HepG2 (cell line): ENCODE data around the gene ANP32B. TPM values are rescaled to one million over a fixed set of nuclear protein-coding genes. Genes with fewer than 3 reads are reported as not detected.

Source experiments
- ATAC-seq: fragments of 200-7000 bp; cut with Tn5 transposase; 3 replicates; pipeline ENCODE4 v1.9.1; 2020; ENCODE audit warnings: mild to moderate bottlenecking, moderate library complexity
- BruUV-seq: library from RNA; stranded (reverse); fragments of 400-500 nt; replicated peaks from 2 replicates; lab custom pipeline; 2021; lab: Mats Ljungman, UMichigan
- CTCF ChIA-PET: fragments of 300-600 bp; formaldehyde crosslinking; extraction: SDS; loops from one replicate; lab custom pipeline; 2021; ENCODE audit warnings: low total read pairs, inconsistent platforms, low intra/inter-chr PET ratio; lab: Yijun Ruan, JAX
- POLR2A ChIA-PET: fragments of 350-600 bp; sonication (Branson Sonifier 250); formaldehyde crosslinking; loops from one replicate; lab custom pipeline; 2020; ENCODE audit warnings: antibody characterized with exemption, inconsistent platforms; lab: Yijun Ruan, JAX
- DNase-seq: peaks from one replicate; pipeline ENCODE4 v3.0.0-alpha.2; 2015; ENCODE audit warnings: low spot score
- FAIRE-seq: peaks from 3 replicates; lab custom pipeline; 2011; peaks lifted over from hg19 to GRCh38; lab: Jason Lieb, UNC
- H2AFZ ChIP-seq: one replicate; pipeline ENCODE4 v1.6.1; 2011; ENCODE audit warnings: low read length, inconsistent platforms
- H3K27ac ChIP-seq: fragments of 300-600 bp; 3 replicates; pipeline ENCODE4 v1.8.0; 2011; ENCODE audit warnings: mixed run types, mild to moderate bottlenecking, mixed read lengths, low read length, inconsistent platforms; ENCODE audit not compliant: insufficient read depth; ENCODE audit errors: extremely low read length
- H3K27me3 ChIP-seq, 2 experiments: fragments of 200-600 bp in 1 of 2; 2 replicates in 1 of 2; 3 replicates in 1 of 2; pipeline versions ENCODE4 v1.6.0 to v1.8.0; 2011; ENCODE audit warnings: low read length in 2 of 2, mild to moderate bottlenecking in 2 of 2, moderate library complexity in 2 of 2, inconsistent platforms in 1 of 2; ENCODE audit not compliant: insufficient read depth in 2 of 2, control insufficient read depth in 1 of 2
- H3K36me3 ChIP-seq, 2 experiments: fragments of 200-600 bp in 1 of 2; replicated peaks in 1 of 2; 2 replicates in 1 of 2; 3 replicates in 1 of 2; pipeline versions ENCODE4 v1.5.1 to v1.8.0; 2011; ENCODE audit warnings: low read length in 2 of 2, inconsistent platforms in 1 of 2; ENCODE audit not compliant: insufficient read depth in 2 of 2, control insufficient read depth in 1 of 2
- H3K4me1 ChIP-seq: 2 replicates; pipeline ENCODE4 v1.5.1; 2012; ENCODE audit warnings: low read length, inconsistent platforms; ENCODE audit not compliant: insufficient read depth
- H3K4me2 ChIP-seq: 2 replicates; pipeline ENCODE4 v1.6.0; 2011; ENCODE audit warnings: low read depth, low read length, inconsistent platforms
- H3K4me3 ChIP-seq, 3 experiments: fragments of 200-600 bp in 1 of 3; sonication (generic), shearing (Covaris generic) in 1 of 3; replicated peaks in 1 of 3; 2 replicates each; pipeline ENCODE4 v1.5.1; 2011 to 2016; ENCODE audit warnings: low read length in 3 of 3, inconsistent platforms in 2 of 3, low read depth in 2 of 3, mild to moderate bottlenecking in 2 of 3, control low read depth in 1 of 3, mixed read lengths in 1 of 3; ENCODE audit not compliant: insufficient read depth in 1 of 3
- H3K79me2 ChIP-seq: one replicate; pipeline ENCODE4 v1.6.1; 2011; ENCODE audit warnings: low read length, inconsistent platforms; ENCODE audit not compliant: insufficient read depth
- H3K9ac ChIP-seq: 2 replicates; pipeline ENCODE4 v1.6.0; 2011; ENCODE audit warnings: mild to moderate bottlenecking, low read depth, low read length, inconsistent platforms; ENCODE audit not compliant: insufficient read depth
- H3K9me3 ChIP-seq: 2 replicates; pipeline ENCODE4 v1.5.1; 2012; ENCODE audit warnings: mild to moderate bottlenecking, low read length
- H4K20me1 ChIP-seq: 2 replicates; pipeline ENCODE4 v1.6.0; 2011; ENCODE audit warnings: inconsistent platforms, mild to moderate bottlenecking, low read length, moderate library complexity; ENCODE audit not compliant: insufficient read depth
- AKAP8 ChIP-seq: sonication (generic); formaldehyde crosslinking; IDR thresholded peaks from 2 replicates; pipeline ENCODE4 v1.5.1; 2020; ENCODE audit warnings: mild to moderate bottlenecking, missing genetic modification reagents
- MBD4 ChIP-seq: IDR thresholded peaks from 2 replicates; pipeline ENCODE4 v1.6.1; 2012; ENCODE audit warnings: low read length, inconsistent platforms, borderline replicate concordance
- MTA3 ChIP-seq: sonication (generic); formaldehyde crosslinking; IDR thresholded peaks from 2 replicates; pipeline ENCODE4 v1.4.0; 2020; ENCODE audit warnings: missing genetic modification reagents
- NRL ChIP-seq: sonication (generic); formaldehyde crosslinking; IDR thresholded peaks from 2 replicates; pipeline ENCODE4 v1.5.0; 2020; ENCODE audit warnings: missing genetic modification reagents, mild to moderate bottlenecking, moderate library complexity, borderline replicate concordance
- POLR2A ChIP-seq, 2 experiments: IDR thresholded peaks; 2 replicates each; pipeline ENCODE4 v1.6.1; 2011; ENCODE audit warnings: low read depth in 2 of 2, low read length in 2 of 2, mild to moderate bottlenecking in 1 of 2, moderate library complexity in 1 of 2; ENCODE audit not compliant: insufficient read depth in 1 of 2
- ZNF101 ChIP-seq: sonication (generic); formaldehyde crosslinking; IDR thresholded peaks from 2 replicates; pipeline ENCODE4 v1.4.0; 2020; ENCODE audit warnings: mild to moderate bottlenecking, low read depth, missing genetic modification reagents, borderline replicate concordance
- ZNF337 ChIP-seq: sonication (generic); formaldehyde crosslinking; IDR thresholded peaks from 2 replicates; pipeline ENCODE4 v1.5.1; 2020; ENCODE audit warnings: missing genetic modification reagents, low read depth, mild to moderate bottlenecking, borderline replicate concordance
- ZNF550 ChIP-seq: sonication (generic); formaldehyde crosslinking; IDR thresholded peaks from 2 replicates; pipeline ENCODE4 v1.4.0; 2020; ENCODE audit warnings: mild to moderate bottlenecking, missing genetic modification reagents, borderline replicate concordance
- WGBS: methylation state at CpG from one replicate; pipeline ENCODE4 v1.1.6; 2017; ENCODE audit warnings: low lambda C conversion rate; 5-methylcytosine and 5-hydroxymethylcytosine counted together
- in situ Hi-C: cut with HindIII; loops from 2 replicates; pipeline ENCODE4 v1.10.0; 2017; ENCODE audit warnings: low pct_unique_long_range_greater_than_20kb; ENCODE audit not compliant: extremely low pct_ligation_motif_present
- intact Hi-C: fragments of 100-400 bp; cut with micrococcal nuclease; formaldehyde crosslinking; loops from one replicate; pipeline ENCODE4 v1.10.0; 2022; ENCODE audit not compliant: unreplicated experiment
- polyA plus RNA-seq, 8 experiments: library from polyadenylated mRNA; depleted of rRNA in 3 of 8; stranded (reverse) in 7 of 8; unstranded in 1 of 8; fragments of >200 nt; fragmentation: Illumina TruSeq in 4 of 8; extraction: Trizol in 4 of 8; gene quantifications; 2 replicates each; pipeline versions ENCODE4 v1.2.1 to v1.2.3, GENCODE V29; 2011 to 2016; ENCODE audit warnings: low read depth in 4 of 8, missing spikeins in 1 of 8, mixed read lengths in 1 of 8; ENCODE audit not compliant: insufficient read depth in 1 of 8
- total RNA-seq, 5 experiments: library from RNA; depleted of rRNA; stranded (reverse); fragments of >200 nt; fragmentation: Illumina TruSeq; extraction: Trizol; gene quantifications; 2 replicates each; pipeline ENCODE4 v1.2.3, GENCODE V29; 2016; ENCODE audit warnings: low read depth in 1 of 5
- TF ChIP-seq, protein P1 (sequence below), 2 experiments: sonication (generic) in 1 of 2; formaldehyde crosslinking in 1 of 2; IDR thresholded peaks; 2 replicates each; pipeline versions ENCODE4 v1.4.0 to v1.6.1; 2016 to 2020; ENCODE audit warnings: borderline replicate concordance in 1 of 2, low read depth in 1 of 2, mild to moderate bottlenecking in 1 of 2, missing genetic modification reagents in 1 of 2
- TF ChIP-seq, protein P2 (sequence below): sonication (generic); formaldehyde crosslinking; IDR thresholded peaks from 2 replicates; pipeline ENCODE4 v1.9.0; 2021; ENCODE audit warnings: mild to moderate bottlenecking, missing genetic modification reagents
- TF ChIP-seq, protein P3 (sequence below): sonication (generic); IDR thresholded peaks from 2 replicates; pipeline ENCODE4 v1.6.1; 2016; ENCODE audit warnings: low read depth, borderline replicate concordance

The ANP32B gene
- total and polyA plus RNA-seq, 2 of the 13 experiments (the other 11 are each of a cell fraction or from before 2014, with no cell fraction given) = 22.1 to 37.5 TPM

DNA sequence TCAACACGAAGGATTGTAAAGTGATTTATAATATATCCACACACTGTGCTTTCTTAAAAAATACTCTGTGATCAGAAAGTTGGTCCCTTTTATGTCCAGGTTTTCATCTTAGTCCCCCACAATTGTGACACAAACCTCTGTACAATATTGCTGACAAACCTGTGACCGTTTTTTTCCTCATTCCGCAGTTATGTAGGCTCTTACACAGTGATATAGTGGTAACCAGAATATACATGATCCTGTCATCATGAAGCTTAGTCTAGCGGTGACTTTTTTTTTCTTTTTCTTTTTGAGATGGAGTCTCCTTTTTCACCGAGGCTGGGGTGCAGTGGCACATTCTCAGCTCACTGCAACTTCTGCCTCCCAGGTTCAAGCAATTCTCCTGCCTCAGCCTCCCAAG lies 8.7 kb downstream of the ANP32B start:
- Histone ChIP-seq H3K4me1 (peaks cover 62% of the 10 kb centered on the region), H3K27me3 (no peaks in the 10 kb centered on the region), H3K79me2 (peaks cover 91% of the 10 kb centered on the region), H3K9ac (no peak overlapping the region), H2AFZ (no peak overlapping the region), H3K36me3 (peaks cover 8 to 29% of the 10 kb centered on the region in 2 experiments), H3K4me3 (no peak overlapping the region), H3K9me3 (no peaks in the 10 kb centered on the region), H3K4me2 (no peak overlapping the region), H4K20me1 (peaks cover 72% of the 10 kb centered on the region), H3K27ac (no peak overlapping the region)
- CTCF ChIA-PET = no interaction called here
- intact Hi-C loops = no loop called here
- no peak for ATAC-seq
- 95% methylated on average over 5 of the region's 5 CpGs for WGBS
- DNase-seq = no peak
- FAIRE-seq = no peak
- POLR2A ChIA-PET = interaction anchor here (1.5 kb wide), 1 partner anchor 9 kb away, joined by 3 read pairs; the partner anchor contains the start of gene ANP32B
- in situ Hi-C loops = no loop called here
- no TSS peak for BruUV-seq
- TF ChIP-seq ZNF337 (CRISPR knock-in tag) (no peak), AKAP8 (CRISPR knock-in tag) (no peak), ZNF101 (CRISPR knock-in tag) (no peak), NRL (no peak), MBD4 (no peak), MTA3 (CRISPR knock-in tag) (no peak), ZNF550 (CRISPR knock-in tag) (no peak), POLR2A (IDR thresholded peaks at IDR 0.05; ENCODE audit: insufficient read depth in 1 of 2, low read depth in 2 of 2, low read length in 2 of 2) (no peak)
- TF ChIP-seq, protein P1, sequence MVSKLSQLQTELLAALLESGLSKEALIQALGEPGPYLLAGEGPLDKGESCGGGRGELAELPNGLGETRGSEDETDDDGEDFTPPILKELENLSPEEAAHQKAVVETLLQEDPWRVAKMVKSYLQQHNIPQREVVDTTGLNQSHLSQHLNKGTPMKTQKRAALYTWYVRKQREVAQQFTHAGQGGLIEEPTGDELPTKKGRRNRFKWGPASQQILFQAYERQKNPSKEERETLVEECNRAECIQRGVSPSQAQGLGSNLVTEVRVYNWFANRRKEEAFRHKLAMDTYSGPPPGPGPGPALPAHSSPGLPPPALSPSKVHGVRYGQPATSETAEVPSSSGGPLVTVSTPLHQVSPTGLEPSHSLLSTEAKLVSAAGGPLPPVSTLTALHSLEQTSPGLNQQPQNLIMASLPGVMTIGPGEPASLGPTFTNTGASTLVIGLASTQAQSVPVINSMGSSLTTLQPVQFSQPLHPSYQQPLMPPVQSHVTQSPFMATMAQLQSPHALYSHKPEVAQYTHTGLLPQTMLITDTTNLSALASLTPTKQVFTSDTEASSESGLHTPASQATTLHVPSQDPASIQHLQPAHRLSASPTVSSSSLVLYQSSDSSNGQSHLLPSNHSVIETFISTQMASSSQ (IDR thresholded peaks at IDR 0.05; ENCODE audit: low read depth) = no peak
- TF ChIP-seq, protein P1 (CRISPR knock-in tag; IDR thresholded peaks at IDR 0.05; ENCODE audit: borderline replicate concordance) = no peak
- TF ChIP-seq, protein P2, sequence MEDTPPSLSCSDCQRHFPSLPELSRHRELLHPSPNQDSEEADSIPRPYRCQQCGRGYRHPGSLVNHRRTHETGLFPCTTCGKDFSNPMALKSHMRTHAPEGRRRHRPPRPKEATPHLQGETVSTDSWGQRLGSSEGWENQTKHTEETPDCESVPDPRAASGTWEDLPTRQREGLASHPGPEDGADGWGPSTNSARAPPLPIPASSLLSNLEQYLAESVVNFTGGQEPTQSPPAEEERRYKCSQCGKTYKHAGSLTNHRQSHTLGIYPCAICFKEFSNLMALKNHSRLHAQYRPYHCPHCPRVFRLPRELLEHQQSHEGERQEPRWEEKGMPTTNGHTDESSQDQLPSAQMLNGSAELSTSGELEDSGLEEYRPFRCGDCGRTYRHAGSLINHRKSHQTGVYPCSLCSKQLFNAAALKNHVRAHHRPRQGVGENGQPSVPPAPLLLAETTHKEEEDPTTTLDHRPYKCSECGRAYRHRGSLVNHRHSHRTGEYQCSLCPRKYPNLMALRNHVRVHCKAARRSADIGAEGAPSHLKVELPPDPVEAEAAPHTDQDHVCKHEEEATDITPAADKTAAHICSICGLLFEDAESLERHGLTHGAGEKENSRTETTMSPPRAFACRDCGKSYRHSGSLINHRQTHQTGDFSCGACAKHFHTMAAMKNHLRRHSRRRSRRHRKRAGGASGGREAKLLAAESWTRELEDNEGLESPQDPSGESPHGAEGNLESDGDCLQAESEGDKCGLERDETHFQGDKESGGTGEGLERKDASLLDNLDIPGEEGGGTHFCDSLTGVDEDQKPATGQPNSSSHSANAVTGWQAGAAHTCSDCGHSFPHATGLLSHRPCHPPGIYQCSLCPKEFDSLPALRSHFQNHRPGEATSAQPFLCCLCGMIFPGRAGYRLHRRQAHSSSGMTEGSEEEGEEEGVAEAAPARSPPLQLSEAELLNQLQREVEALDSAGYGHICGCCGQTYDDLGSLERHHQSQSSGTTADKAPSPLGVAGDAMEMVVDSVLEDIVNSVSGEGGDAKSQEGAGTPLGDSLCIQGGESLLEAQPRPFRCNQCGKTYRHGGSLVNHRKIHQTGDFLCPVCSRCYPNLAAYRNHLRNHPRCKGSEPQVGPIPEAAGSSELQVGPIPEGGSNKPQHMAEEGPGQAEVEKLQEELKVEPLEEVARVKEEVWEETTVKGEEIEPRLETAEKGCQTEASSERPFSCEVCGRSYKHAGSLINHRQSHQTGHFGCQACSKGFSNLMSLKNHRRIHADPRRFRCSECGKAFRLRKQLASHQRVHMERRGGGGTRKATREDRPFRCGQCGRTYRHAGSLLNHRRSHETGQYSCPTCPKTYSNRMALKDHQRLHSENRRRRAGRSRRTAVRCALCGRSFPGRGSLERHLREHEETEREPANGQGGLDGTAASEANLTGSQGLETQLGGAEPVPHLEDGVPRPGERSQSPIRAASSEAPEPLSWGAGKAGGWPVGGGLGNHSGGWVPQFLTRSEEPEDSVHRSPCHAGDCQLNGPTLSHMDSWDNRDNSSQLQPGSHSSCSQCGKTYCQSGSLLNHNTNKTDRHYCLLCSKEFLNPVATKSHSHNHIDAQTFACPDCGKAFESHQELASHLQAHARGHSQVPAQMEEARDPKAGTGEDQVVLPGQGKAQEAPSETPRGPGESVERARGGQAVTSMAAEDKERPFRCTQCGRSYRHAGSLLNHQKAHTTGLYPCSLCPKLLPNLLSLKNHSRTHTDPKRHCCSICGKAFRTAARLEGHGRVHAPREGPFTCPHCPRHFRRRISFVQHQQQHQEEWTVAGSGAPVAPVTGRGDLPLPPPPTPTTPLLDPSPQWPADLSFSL (CRISPR knock-in tag) = no peak
- TF ChIP-seq, protein P3, sequence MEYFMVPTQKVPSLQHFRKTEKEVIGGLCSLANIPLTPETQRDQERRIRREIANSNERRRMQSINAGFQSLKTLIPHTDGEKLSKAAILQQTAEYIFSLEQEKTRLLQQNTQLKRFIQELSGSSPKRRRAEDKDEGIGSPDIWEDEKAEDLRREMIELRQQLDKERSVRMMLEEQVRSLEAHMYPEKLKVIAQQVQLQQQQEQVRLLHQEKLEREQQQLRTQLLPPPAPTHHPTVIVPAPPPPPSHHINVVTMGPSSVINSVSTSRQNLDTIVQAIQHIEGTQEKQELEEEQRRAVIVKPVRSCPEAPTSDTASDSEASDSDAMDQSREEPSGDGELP = no peak
